BE2C (cell line): ENCODE results near the gene PLEKHA5.
"Not testable (repeated sequence)": the region's sequence is repeated elsewhere in the genome, so short reads cannot be mapped to it uniquely, and the experiment has no call there.

ENCODE experiments used
- DNase-seq: peaks from one replicate; pipeline ENCODE4 v3.0.0-alpha.2; 2020
- H3K27me3 ChIP-seq: fragments of 250-450 bp; sonication (Bioruptor Pico); 2 replicates; pipeline ENCODE4 v1.5.1; 2020; ENCODE audit warnings: mild to moderate bottlenecking
- H3K36me3 ChIP-seq: fragments of 250-450 bp; sonication (Bioruptor Pico); 2 replicates; pipeline ENCODE4 v1.5.1; 2020; ENCODE audit warnings: mild to moderate bottlenecking
- H3K4me1 ChIP-seq: fragments of 250-450 bp; sonication (Bioruptor Pico); 2 replicates; pipeline ENCODE4 v1.5.1; 2020
- H3K4me3 ChIP-seq: 2 replicates; pipeline ENCODE4 v1.5.1; 2011; ENCODE audit warnings: low read depth, low read length
- H3K9me3 ChIP-seq: fragments of 250-450 bp; sonication (Bioruptor Pico); 2 replicates; pipeline ENCODE4 v1.5.1; 2020
- TF ChIP-seq, protein P1 (sequence below): IDR thresholded peaks from 2 replicates; pipeline ENCODE4 v1.5.1; 2012; ENCODE audit warnings: mild to moderate bottlenecking, low read depth, low read length

The PLEKHA5 gene

DNA sequence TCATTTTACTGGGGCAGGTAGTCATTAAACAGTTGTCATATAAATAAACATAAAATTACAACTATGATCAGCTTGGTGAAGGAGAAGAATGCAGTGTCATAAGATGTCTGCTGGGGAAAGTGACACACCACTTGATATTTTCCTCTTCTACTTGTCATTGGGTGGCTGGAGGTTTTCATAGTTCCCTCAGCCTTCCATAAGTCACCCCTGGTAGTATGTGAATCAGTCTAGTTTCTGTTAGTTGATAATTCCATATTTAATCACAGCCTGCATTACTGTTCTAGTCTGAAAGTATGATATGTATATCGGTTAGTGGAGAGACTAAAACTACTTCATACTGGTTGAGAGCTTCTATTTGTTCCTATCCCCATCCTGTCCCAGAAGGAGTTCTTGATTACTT is 38.2 kb downstream of the PLEKHA5 start:
- no peak overlapping the region for H3K4me3 ChIP-seq
- H3K27me3 ChIP-seq: no peaks in the 10 kb centered on the region
- H3K9me3 ChIP-seq: no peaks in the 10 kb centered on the region
- no peaks in the 10 kb centered on the region for H3K36me3 ChIP-seq
- no peak for DNase-seq
- TF ChIP-seq, protein P1, sequence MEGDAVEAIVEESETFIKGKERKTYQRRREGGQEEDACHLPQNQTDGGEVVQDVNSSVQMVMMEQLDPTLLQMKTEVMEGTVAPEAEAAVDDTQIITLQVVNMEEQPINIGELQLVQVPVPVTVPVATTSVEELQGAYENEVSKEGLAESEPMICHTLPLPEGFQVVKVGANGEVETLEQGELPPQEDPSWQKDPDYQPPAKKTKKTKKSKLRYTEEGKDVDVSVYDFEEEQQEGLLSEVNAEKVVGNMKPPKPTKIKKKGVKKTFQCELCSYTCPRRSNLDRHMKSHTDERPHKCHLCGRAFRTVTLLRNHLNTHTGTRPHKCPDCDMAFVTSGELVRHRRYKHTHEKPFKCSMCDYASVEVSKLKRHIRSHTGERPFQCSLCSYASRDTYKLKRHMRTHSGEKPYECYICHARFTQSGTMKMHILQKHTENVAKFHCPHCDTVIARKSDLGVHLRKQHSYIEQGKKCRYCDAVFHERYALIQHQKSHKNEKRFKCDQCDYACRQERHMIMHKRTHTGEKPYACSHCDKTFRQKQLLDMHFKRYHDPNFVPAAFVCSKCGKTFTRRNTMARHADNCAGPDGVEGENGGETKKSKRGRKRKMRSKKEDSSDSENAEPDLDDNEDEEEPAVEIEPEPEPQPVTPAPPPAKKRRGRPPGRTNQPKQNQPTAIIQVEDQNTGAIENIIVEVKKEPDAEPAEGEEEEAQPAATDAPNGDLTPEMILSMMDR: no peak
- H3K4me1 ChIP-seq: no peaks in the 10 kb centered on the region; the same call in none of the 2 replicates

DNA sequence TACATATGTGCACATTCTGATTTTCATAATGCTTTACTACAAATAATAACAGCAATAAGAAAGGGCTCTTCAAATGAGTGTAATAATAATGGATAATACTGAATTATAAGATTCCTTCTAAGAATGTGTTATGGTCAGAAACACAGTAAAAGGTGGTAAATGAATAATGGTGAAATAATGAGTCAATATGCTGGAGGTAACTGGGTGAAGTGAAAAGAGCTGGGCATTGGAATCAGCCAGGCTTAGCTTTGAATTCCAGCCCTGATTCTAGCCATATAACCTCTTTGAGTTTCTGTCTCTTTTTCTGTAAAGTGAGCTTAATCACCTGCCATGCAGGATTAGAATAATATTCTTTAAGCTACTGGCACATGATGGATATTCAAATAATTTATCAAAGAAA is 39.1 kb downstream of the PLEKHA5 start:
- Histone ChIP-seq H3K4me3 (no peak overlapping the region), H3K4me1 (no peaks in the 10 kb centered on the region; the same call in none of the 2 replicates), H3K36me3 (no peaks in the 10 kb centered on the region), H3K27me3 (no peaks in the 10 kb centered on the region), H3K9me3 (no peaks in the 10 kb centered on the region)
- TF ChIP-seq, protein P1: no peak
- no peak for DNase-seq

GRCh38 chr12:19169222-19169621 is 39.7 kb downstream of the PLEKHA5 start:
- Histone ChIP-seq H3K27me3 (no peaks in the 10 kb centered on the region), H3K9me3 (no peaks in the 10 kb centered on the region), H3K4me3 (no peak overlapping the region), H3K36me3 (no peaks in the 10 kb centered on the region), H3K4me1 (no peaks in the 10 kb centered on the region; the same call in none of the 2 replicates)
- TF ChIP-seq, protein P1: no peak
- no peak for DNase-seq

DNA sequence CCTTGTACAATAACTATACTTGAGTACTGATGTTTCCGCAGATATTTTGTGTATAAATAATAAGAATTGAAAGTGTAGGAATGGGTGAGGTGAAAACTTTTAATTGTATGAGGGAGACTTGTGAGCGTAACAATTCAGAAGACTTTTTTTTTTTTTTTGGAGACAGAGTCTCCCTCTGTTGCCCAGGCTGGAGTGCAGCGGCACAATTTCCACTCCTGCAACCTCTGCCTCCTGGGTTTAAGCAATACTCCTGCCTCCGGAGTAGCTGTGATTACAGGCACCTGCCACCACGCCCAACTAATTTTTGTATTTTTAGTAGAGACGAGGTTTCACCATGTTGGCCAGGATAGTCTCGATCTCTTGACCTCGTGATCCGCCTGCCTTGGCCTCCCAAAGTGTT is 40.8 kb downstream of the PLEKHA5 start:
- not testable (repeated sequence) for H3K36me3 ChIP-seq, DNase-seq, H3K9me3 ChIP-seq, H3K4me3 ChIP-seq, H3K27me3 ChIP-seq, H3K4me1 ChIP-seq

DNA sequence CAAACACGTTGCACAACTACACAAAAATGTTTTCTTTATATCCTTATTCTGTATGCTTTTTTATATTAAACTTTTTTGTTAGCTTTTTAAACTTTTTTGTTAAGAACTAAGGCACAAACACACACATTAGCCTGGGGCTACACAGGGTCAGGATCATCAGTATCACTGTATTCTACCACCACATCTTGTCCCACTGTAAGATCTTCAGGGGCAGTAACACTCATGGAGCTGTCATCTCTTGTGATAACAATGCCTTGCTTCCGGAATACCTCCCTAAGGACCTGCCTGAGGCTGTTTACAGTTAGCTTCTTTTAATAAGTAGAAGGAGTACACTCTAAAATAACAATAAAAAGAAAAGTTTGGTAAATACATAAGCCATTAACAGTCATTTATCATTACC is 42.2 kb downstream of the PLEKHA5 start:
- Histone ChIP-seq H3K36me3 (no peaks in the 10 kb centered on the region), H3K9me3 (no peaks in the 10 kb centered on the region), H3K4me3 (no peak overlapping the region), H3K4me1 (no peaks in the 10 kb centered on the region; the same call in none of the 2 replicates), H3K27me3 (no peaks in the 10 kb centered on the region)
- TF ChIP-seq, protein P1: no peak
- DNase-seq: no peak

GRCh38 chr12:19177754-19178153 is 48.2 kb downstream of the PLEKHA5 start:
- Histone ChIP-seq H3K36me3 (no peaks in the 10 kb centered on the region), H3K27me3 (no peaks in the 10 kb centered on the region), H3K4me1 (no peaks in the 10 kb centered on the region; the same call in 1 of the 2 replicates), H3K4me3 (no peak overlapping the region), H3K9me3 (no peaks in the 10 kb centered on the region)
- no peak for DNase-seq
- TF ChIP-seq, protein P1: no peak

- Histone ChIP-seq H3K27me3 (no peaks in the 10 kb centered on the region), H3K36me3 (no peaks in the 10 kb centered on the region), H3K4me1 (no peaks in the 10 kb centered on the region; the same call in 1 of the 2 replicates), H3K4me3 (no peak overlapping the region), H3K9me3 (no peaks in the 10 kb centered on the region)
- TF ChIP-seq, protein P1: no peak
- no peak for DNase-seq
Observed at GRCh38 chr12:19179986-19180385, 50.5 kb downstream of the PLEKHA5 start.
